ENCODE results near the gene NFU1.
"Not testable (repeated sequence)": the region's sequence is repeated elsewhere in the genome, so short reads cannot be mapped to it uniquely, and the experiment has no call there.

Gene NFU1

GRCh38 chr2:69354976-69355375 lies 82.3 kb downstream of the NFU1 start:
- not testable (repeated sequence) for DNase-seq (ENCODE audit: insufficient read length, low spot score); FAIRE-seq

- FAIRE-seq = no peak
Observed at GRCh38 chr2:69353360-69353759, 83.9 kb downstream of the NFU1 start.

GRCh38 chr2:69348781-69349180 lies 88.5 kb downstream of the NFU1 start:
- FAIRE-seq (no peak), DNase-seq (ENCODE audit: insufficient read length, low spot score) (no peak)

More at GRCh38 chr2:69353360-69353759, 83.9 kb downstream of the NFU1 start:
- DNase-seq (ENCODE audit: insufficient read length, low spot score) = no peak
